Neural cell (in vitro differentiated cells): ENCODE results near the gene DHRS3. TPM values are rescaled to one million over a fixed set of nuclear protein-coding genes. Genes with fewer than 3 reads are reported as not detected.

ENCODE experiments used
- H2AFZ ChIP-seq: fragments of 200-600, 300-800 bp; sonication (generic), shearing (Covaris generic); 2 replicates; pipeline ENCODE4 v1.6.0; 2014; ENCODE audit warnings: low read depth, mild to moderate bottlenecking, antibody characterized with exemption, low read length, moderate library complexity
- H3F3A ChIP-seq: fragments of 200-600 bp; shearing (Covaris generic); 2 replicates; pipeline ENCODE4 v1.6.1; 2016; ENCODE audit warnings: mild to moderate bottlenecking, moderate library complexity, mixed read lengths, antibody characterized with exemption, low read length; ENCODE audit not compliant: insufficient read depth, poor library complexity, severe bottlenecking
- H3K27ac ChIP-seq: fragments of 200-600, 300-800 bp; sonication (generic), shearing (Covaris generic); 2 replicates; pipeline ENCODE4 v1.5.1; 2014; ENCODE audit warnings: mild to moderate bottlenecking, low read length, moderate library complexity
- H3K27me3 ChIP-seq: fragments of 300-800, 200-600 bp; sonication (generic), shearing (Covaris generic); 2 replicates; pipeline ENCODE4 v1.6.0; 2014; ENCODE audit warnings: mild to moderate bottlenecking, low read depth, low read length, moderate library complexity; ENCODE audit not compliant: insufficient read depth
- H3K36me3 ChIP-seq: fragments of 300-800, 200-600 bp; sonication (generic), shearing (Covaris generic); 2 replicates; pipeline ENCODE4 v1.5.1; 2014; ENCODE audit warnings: mild to moderate bottlenecking, antibody characterized with exemption, low read length, moderate library complexity; ENCODE audit not compliant: insufficient read depth
- H3K4me2 ChIP-seq: fragments of 300-800, 200-600 bp; sonication (generic), shearing (Covaris generic); 2 replicates; pipeline ENCODE4 v1.6.0; 2014; ENCODE audit warnings: mild to moderate bottlenecking, low read length
- H3K4me3 ChIP-seq: fragments of 300-800, 200-600 bp; sonication (generic), shearing (Covaris generic); 2 replicates; pipeline ENCODE4 v1.5.1; 2014; ENCODE audit warnings: mild to moderate bottlenecking, low read length, moderate library complexity
- H3K79me2 ChIP-seq: fragments of 200-600 bp; shearing (Covaris generic); replicated peaks from 2 replicates; pipeline ENCODE4 v1.6.0; 2014; ENCODE audit warnings: mild to moderate bottlenecking, low read length, moderate library complexity; ENCODE audit not compliant: insufficient read depth
- H3K9ac ChIP-seq: fragments of 300-800, 200-600 bp; sonication (generic), shearing (Covaris generic); 2 replicates; pipeline ENCODE4 v1.6.1; 2016; ENCODE audit warnings: mild to moderate bottlenecking, low read length, mixed read lengths
- H3K9me2 ChIP-seq: fragments of 200-600 bp; shearing (Covaris generic); 2 replicates; pipeline ENCODE4 v1.6.1; 2016; ENCODE audit warnings: mild to moderate bottlenecking, low read length, mixed read lengths; ENCODE audit not compliant: insufficient read depth
- H3K9me3 ChIP-seq: fragments of 200-600, 300-800 bp; sonication (generic), shearing (Covaris generic); 2 replicates; pipeline ENCODE4 v1.6.1; 2016; ENCODE audit warnings: mild to moderate bottlenecking, mixed run types, low read length, moderate library complexity, mixed read lengths
- H4K20me1 ChIP-seq: fragments of 200-600 bp; shearing (Covaris generic); 2 replicates; pipeline ENCODE4 v1.6.1; 2016; ENCODE audit warnings: mild to moderate bottlenecking, mixed run types; ENCODE audit not compliant: insufficient read depth
- CTCF ChIP-seq: fragments of 450-650 bp; IDR thresholded peaks from 2 replicates; pipeline ENCODE4 v1.5.1; 2014; ENCODE audit warnings: antibody characterized with exemption, mild to moderate bottlenecking, moderate library complexity; ENCODE audit not compliant: poor library complexity, severe bottlenecking
- EP300 ChIP-seq: fragments of 450-650 bp; conservative IDR thresholded peaks from 2 replicates; pipeline ENCODE4 v1.6.1; 2014; ENCODE audit warnings: antibody characterized with exemption, mild to moderate bottlenecking, moderate library complexity; ENCODE audit not compliant: poor library complexity, severe bottlenecking
- EZH2 ChIP-seq: fragments of 200-600, 300-800 bp; shearing (Covaris generic), sonication (generic); IDR thresholded peaks from 2 replicates; pipeline ENCODE4 v1.6.1; 2014; ENCODE audit warnings: antibody characterized with exemption, low read length, borderline replicate concordance, mild to moderate bottlenecking; ENCODE audit not compliant: insufficient read depth, poor library complexity, severe bottlenecking
- MXI1 ChIP-seq: fragments of 450-650 bp; conservative IDR thresholded peaks from 2 replicates; pipeline ENCODE4 v1.6.1; 2014; ENCODE audit warnings: antibody characterized with exemption, mild to moderate bottlenecking; ENCODE audit not compliant: poor library complexity, severe bottlenecking
- POLR2AphosphoS5 ChIP-seq: IDR thresholded peaks from 2 replicates; pipeline ENCODE4 v1.6.1; 2012
- RAD21 ChIP-seq: fragments of 450-650 bp; conservative IDR thresholded peaks from 2 replicates; pipeline ENCODE4 v1.6.1; 2014; ENCODE audit warnings: antibody characterized with exemption, mild to moderate bottlenecking, moderate library complexity
- REST ChIP-seq: IDR thresholded peaks from 2 replicates; pipeline ENCODE4 v1.6.1; 2012; ENCODE audit warnings: borderline replicate concordance
- SMC3 ChIP-seq: fragments of 450-650 bp; conservative IDR thresholded peaks from 2 replicates; pipeline ENCODE4 v1.6.1; 2014; ENCODE audit warnings: antibody characterized with exemption, mild to moderate bottlenecking, moderate library complexity; ENCODE audit not compliant: poor library complexity
- TAF1 ChIP-seq: IDR thresholded peaks from 2 replicates; pipeline ENCODE4 v1.6.1; 2012; ENCODE audit warnings: low read depth
- polyA plus RNA-seq: library from polyadenylated mRNA; depleted of rRNA; stranded (reverse); fragments of >200 nt; gene quantifications from 2 replicates; pipeline ENCODE4 v1.2.3, GENCODE V29; 2014

The DHRS3 gene
- polyA plus RNA-seq, 1 donor from 2014 or later: 0.22 TPM

- no peak overlapping the region for H3K27ac ChIP-seq
- H3F3A ChIP-seq: no peaks in the 10 kb centered on the region
- TF ChIP-seq POLR2AphosphoS5 (no peak), SMC3 (no peak), TAF1 (no peak), RAD21 (no peak), CTCF (no peak), EZH2 (no peak), EP300 (no peak), MXI1 (no peak), REST (no peak)
- H2AFZ ChIP-seq: no peak overlapping the region
- H3K9ac ChIP-seq: no peak overlapping the region
- no peak overlapping the region for H3K4me2 ChIP-seq
- H3K36me3 ChIP-seq: no peaks in the 10 kb centered on the region
- no peaks in the 10 kb centered on the region for H3K27me3 ChIP-seq
- H3K4me3 ChIP-seq: no peak overlapping the region
- no peaks in the 10 kb centered on the region for H3K79me2 ChIP-seq
- no peaks in the 10 kb centered on the region for H4K20me1 ChIP-seq
- no peaks in the 10 kb centered on the region for H3K9me2 ChIP-seq
- no peaks in the 10 kb centered on the region for H3K9me3 ChIP-seq
Measured at GRCh38 chr1:12585536-12585935, 32.5 kb downstream of the DHRS3 start.

GRCh38 chr1:12584900-12585525 lies 33.0 kb downstream of the DHRS3 start:
- Histone ChIP-seq H2AFZ (no peak overlapping the region), H3K9ac (no peak overlapping the region), H3K4me3 (no peak overlapping the region), H3K79me2 (no peaks in the 10 kb centered on the region), H4K20me1 (no peaks in the 10 kb centered on the region), H3K27me3 (no peaks in the 10 kb centered on the region), H3F3A (no peaks in the 10 kb centered on the region), H3K27ac (no peak overlapping the region), H3K9me2 (no peaks in the 10 kb centered on the region), H3K4me2 (no peak overlapping the region), H3K9me3 (no peaks in the 10 kb centered on the region), H3K36me3 (no peaks in the 10 kb centered on the region)
- TF ChIP-seq REST (no peak), EZH2 (no peak), RAD21 (no peak), CTCF (no peak), SMC3 (no peak), TAF1 (no peak), EP300 (no peak), POLR2AphosphoS5 (no peak), MXI1 (no peak)
